ENCODE data around the gene DCLK1.

GRCh38 chr13:35822666-35823065 lies 308.5 kb downstream of the DCLK1 start:
- no peak for TF ChIP-seq CTCF (conservative IDR thresholded peaks at IDR 0.05 in 1 of 2, IDR thresholded peaks at IDR 0.05 in 1 of 2; ENCODE audit: extremely low read depth in 1 of 2, insufficient read depth in 1 of 2, low read depth in 1 of 2, low read length in 2 of 2)
- TF ChIP-seq EZH2 (IDR thresholded peaks at IDR 0.05; ENCODE audit: borderline replicate concordance, low read length) = no peak
